H54 (cell line): ENCODE measurements around the gene REM2.

ENCODE experiments used
- DNase-seq: peaks from one replicate; pipeline ENCODE4 v3.0.0; 2011; ENCODE audit warnings: low spot score, mixed read lengths; ENCODE audit not compliant: insufficient read length
- FAIRE-seq: peaks from 3 replicates; lab custom pipeline; 2011; peaks lifted over from hg19 to GRCh38; lab: Jason Lieb, UNC
- POLR2A ChIP-seq: IDR thresholded peaks from 2 replicates; pipeline ENCODE4 v1.6.1; 2011; ENCODE audit warnings: low read depth, mild to moderate bottlenecking, low read length

REM2 gene, protein sequence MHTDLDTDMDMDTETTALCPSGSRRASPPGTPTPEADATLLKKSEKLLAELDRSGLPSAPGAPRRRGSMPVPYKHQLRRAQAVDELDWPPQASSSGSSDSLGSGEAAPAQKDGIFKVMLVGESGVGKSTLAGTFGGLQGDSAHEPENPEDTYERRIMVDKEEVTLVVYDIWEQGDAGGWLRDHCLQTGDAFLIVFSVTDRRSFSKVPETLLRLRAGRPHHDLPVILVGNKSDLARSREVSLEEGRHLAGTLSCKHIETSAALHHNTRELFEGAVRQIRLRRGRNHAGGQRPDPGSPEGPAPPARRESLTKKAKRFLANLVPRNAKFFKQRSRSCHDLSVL

DNA sequence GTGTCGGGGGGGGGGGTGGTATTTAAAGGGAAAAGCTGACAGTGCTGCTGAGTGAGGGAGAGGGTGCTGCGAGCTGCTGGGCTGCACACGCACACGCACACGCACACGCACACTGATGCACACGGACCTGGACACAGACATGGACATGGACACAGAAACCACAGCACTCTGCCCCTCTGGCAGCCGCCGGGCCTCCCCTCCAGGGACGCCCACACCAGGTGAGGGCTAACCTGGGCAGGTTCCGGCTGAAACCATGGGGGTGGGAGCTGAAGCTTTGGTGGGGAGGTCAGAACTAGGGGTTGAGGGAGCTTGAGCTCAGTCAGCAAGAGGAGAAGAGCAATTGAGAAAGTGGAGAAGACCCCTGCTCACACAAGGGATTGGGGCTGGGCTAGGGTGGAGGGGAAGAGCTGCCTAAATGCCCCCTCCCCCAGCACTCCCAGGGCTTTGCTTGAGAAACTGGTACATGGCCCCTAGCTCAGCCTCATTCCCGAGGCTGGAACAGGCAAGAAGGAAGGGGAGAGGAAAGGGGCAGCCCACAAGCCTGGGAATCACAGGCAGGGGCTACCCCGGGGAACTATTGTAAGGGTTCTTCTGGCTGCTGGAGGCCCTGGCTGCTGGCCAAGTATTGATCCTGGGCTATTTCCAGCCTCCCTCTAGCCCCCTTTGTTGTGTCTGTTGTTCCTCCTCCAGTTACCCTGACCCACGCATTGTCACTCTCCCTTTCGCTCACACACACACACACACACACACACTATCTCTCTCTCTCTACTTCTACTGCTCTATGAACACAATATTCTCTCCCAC, at the start of gene REM2:
Gene REM2, plus strand, starts transcription at position 50 of the 804 bp plus-strand sequence. Its CDS starts 66 bp downstream, at position 116.
- TF ChIP-seq POLR2A, result no peak
- FAIRE-seq (no peak), DNase-seq (no peak)

DNA sequence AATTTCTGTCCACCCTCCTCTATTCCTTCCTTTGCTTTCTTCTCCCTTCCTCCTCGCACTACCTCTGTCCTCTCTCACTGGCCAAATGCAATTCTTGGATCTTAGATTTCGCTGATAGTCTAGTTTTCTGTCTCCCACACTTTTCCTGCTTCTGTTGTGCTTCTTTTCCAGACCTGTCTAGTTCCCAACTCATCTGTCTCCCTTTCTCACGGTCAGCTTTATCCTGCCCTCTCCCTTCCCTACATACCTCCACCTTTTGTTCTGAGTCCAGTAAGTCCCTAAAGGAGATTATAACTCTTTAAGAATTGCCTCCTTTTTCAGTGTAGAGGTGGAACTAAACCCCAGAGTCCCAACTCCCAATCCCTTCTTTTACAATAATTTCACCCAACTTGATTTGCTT, 47.5 kb upstream of the REM2 start:
- DNase-seq, result no peak
- TF ChIP-seq POLR2A, result no peak
- no peak for FAIRE-seq

DNA sequence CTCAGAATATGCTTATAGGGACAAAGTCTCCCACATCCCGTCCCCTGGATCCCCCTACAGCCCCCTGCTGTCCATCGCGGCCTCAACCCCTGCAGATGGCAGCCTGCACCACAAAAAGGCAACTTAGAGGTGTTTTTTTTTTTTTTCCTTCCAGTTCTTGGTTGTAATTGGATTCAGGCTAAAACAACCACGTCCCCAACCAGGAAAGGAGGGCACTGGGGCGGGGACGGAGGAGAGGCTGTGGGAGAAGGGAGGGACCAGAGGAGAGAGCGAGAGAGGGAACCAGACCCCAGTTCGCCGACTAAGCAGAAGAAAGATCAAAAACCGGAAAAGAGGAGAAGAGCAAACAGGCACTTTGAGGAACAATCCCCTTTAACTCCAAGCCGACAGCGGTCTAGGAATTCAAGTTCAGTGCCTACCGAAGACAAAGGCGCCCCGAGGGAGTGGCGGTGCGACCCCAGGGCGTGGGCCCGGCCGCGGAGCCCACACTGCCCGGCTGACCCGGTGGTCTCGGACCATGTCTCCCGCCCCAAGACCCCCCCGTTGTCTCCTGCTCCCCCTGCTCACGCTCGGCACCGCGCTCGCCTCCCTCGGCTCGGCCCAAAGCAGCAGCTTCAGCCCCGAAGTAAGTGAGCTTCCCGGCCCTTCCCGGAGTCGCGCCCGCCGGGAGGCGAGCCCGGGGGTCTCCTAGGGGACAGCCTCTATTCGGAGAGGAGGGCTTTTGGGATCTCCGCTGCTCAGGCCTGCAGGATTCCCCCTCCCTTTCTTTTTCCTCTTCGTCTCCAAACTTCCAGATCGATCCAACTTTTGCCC, 46.5 kb upstream of the REM2 start, which contains the start of gene MMP14:
Gene MMP14, plus strand, starts transcription at position 285 of the 813 bp plus-strand sequence. Its CDS starts 233 bp downstream, at position 518.
- FAIRE-seq (no peak), DNase-seq (no peak)
- TF ChIP-seq POLR2A, result 0 out of 2 replicates have a peak, but pooled peaks have one; percentile 27

DNA sequence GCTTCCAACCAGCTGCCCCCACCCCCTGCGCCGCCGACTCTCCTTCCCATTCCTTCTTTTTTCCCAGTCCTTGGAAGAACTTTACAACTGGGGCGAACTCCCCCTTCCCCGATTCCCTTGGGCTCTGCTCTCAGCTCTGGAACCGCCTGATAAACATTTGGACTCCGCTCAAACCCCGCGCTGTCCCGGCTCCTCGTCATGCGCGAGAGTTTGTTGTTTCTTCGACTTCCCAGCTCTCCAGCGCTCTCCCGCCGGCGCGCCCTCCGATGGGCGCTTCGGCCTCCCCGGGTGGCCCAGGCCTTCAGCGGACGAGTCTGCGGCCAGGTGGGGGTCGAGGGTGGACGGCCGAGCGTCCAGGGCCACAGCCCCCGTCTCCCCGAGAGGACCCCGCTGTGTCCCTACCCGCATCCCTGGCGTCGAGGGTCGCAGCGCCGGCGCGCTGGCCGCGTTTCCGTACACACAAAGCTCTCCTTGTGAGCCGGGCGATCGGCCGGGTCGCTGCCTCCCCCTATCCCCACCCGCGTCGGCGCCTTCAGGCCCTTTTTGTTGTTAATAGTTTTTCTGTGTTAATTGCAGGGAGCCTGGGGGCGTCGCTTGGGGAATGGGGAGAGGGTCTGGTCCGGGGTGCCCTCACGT, 45.8 kb upstream of the REM2 start:
- TF ChIP-seq POLR2A, result 0 out of 2 replicates have a peak, but pooled peaks have one; percentile 9
- no peak for FAIRE-seq
- DNase-seq, result no peak

DNA sequence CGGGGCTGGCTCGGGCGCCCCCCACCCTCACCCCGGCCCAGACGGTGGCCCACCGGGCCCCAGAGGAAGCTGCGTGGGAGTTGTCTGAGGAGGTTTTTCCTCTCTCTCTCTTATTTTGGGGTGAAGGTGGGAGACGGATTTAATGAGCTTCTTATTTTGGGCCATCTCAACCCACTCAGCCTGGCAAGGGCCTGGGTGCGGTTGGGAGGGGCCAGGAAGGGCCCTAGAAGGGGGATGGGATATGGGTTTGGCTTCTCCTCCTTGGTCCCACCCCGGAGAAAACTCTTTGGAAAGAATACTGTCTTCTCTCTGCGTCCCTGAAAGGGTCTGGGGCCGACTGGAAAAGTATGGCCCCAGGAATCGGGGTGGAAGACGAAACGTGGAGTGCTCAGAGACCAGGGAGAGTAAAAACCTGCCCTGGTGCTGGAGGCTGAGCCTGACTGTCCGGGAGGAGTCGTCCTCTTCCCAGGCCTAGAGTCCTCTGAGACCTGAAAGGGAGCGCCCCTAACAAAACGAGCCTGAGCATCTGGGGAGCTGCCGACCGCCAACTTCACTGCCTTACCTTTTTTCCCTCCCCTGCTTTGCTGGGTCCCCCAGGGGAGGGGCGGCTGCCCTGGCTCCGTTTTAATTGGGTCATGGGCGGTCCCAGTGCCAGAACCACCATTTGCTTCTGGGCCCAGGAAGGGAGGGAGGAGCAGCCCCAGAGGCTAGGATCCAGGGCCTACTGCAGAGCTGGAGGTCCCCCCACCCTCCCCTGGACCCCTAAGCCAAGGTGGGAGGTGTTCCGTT, 45.1 kb upstream of the REM2 start:
- no peak for TF ChIP-seq POLR2A
- FAIRE-seq (no peak), DNase-seq (no peak)

DNA sequence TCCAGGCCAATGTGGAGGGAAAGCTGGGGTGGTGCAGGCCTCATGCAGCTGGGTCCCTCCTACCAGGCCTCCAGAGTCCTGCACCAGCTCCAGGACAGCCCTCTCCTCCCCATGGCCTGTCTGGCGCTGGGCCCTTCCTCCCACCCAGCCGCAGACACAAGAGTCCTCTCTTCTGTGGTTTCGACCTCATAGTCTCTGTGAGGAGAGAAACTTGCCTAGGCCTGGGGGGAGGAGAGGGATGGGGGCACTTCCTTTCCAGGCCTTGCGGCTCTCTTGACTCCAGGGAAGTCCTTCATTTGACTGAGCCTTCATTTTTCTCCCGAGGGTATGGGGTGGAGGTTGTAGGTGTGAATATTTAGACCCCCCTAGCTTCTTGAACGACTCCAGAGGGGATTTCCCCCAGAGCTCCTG, 44.4 kb upstream of the REM2 start:
- FAIRE-seq, result no peak
- no peak for DNase-seq

DNA sequence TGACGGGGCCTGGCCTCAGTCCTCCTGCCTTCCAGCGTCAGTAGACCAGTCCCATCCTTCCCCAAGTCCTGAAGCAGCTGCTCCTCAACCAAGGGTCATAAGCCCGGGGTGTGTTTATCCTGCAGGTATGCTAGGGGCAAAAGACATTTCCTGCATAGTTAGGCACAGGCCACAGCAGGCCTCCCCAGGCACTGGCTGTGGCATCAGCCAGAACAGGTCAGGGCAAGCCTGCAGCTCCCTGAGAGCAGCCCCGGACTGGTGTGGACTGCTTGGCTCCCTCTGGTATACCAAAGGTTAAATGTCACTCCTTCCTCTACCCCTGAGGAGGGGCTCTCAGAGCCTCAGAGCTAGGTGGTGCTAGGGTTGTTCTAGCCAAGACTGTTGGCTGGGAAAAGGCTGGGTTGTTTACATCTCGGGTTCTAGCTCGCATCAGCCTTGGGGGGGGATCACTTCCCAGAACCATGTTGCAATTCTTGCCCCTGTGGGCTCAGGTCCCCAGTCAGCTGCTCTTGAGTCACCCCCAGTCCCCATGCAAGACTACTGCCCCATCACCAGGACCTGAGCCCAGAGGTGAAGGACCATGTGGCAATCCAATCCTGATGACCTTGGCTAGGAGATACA, 43.8 kb upstream of the REM2 start:
- no peak for TF ChIP-seq POLR2A
- no peak for FAIRE-seq
- no peak for DNase-seq

More for the DNA sequence above, 44.4 kb upstream of the REM2 start:
- no peak for TF ChIP-seq POLR2A

DNA sequence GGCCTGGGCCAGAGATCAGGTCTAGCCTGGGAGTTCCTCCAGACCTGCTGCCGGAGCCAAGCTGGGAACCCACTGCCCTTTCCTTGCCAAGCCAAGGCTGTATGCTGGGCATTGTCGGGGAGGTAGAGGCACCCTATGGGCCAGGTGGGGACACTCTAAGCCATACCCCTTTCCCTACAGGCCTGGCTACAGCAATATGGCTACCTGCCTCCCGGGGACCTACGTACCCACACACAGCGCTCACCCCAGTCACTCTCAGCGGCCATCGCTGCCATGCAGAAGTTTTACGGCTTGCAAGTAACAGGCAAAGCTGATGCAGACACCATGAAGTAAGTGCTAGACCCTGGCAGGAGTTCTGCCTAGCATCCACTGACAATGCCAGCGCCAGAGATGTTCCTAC, 41.7 kb upstream of the REM2 start:
- no peak for FAIRE-seq
- DNase-seq, result no peak
- TF ChIP-seq POLR2A, result no peak

DNA sequence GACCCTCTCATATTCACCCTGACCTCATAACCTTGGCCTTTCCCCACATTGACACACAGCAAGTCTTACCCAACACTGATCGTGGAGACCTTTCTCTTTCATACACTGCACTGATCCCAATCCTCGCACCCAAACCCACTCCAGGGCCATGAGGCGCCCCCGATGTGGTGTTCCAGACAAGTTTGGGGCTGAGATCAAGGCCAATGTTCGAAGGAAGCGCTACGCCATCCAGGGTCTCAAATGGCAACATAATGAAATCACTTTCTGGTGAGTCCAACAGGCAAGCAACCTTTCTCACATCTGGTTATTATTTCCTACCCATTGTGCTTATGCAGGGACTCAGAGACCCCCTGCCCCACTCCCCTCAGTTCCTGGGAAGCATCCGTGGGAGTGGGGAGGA, 41.3 kb upstream of the REM2 start:
- TF ChIP-seq POLR2A, result no peak
- no peak for FAIRE-seq
- DNase-seq, result no peak

DNA sequence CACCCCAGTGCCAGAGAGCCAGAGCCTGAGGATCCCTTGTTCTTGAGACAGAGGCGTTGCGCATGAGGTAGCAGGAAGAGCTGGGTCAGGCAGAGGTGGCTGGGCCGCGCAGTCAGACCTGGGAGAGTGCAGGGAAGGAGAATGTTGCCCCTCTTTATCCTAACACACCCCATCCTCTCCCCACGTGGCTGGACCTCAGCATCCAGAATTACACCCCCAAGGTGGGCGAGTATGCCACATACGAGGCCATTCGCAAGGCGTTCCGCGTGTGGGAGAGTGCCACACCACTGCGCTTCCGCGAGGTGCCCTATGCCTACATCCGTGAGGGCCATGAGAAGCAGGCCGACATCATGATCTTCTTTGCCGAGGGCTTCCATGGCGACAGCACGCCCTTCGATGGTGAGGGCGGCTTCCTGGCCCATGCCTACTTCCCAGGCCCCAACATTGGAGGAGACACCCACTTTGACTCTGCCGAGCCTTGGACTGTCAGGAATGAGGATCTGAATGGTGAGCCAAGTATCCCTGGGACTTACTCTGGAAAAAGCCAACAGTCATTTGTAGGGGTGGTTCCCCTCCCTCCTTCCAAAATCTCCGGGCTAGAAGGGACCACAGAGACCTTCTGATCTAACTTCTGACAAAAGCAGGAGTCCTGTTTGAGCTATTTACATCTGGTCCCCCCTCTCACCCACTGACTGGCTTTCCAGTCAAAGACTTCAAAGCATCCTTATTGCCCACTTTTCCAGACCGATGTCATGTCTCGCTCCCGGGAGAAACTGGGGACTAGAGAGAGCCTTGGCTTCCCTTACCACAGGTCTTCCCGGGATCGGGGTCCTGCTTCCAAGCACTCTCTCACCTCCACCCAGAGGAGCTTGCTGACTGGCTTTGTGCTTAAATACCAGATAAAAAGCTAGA, 40.6 kb upstream of the REM2 start:
- DNase-seq (no peak), FAIRE-seq (no peak)
- TF ChIP-seq POLR2A, result no peak
